OCI-LY3 (cell line): ENCODE results near the gene PNPLA8.
A peak's percentile ranks its signal among the peaks of the same experiment; 100 is the strongest.

ENCODE experiments used
- H2AFZ ChIP-seq: fragments of 200-600, 300-600 bp; shearing (Covaris generic); 2 replicates; pipeline ENCODE4 v1.6.0; 2014; ENCODE audit warnings: antibody characterized with exemption, low read depth, low read length
- H3K27ac ChIP-seq: fragments of 200-600, 300-600 bp; sonication (generic); 2 replicates; pipeline ENCODE4 v1.5.1; 2014; ENCODE audit warnings: mild to moderate bottlenecking, low read length, moderate library complexity, mixed read lengths
- H3K27me3 ChIP-seq: fragments of 200-600, 300-600 bp; sonication (generic); 2 replicates; pipeline ENCODE4 v1.6.1; 2014; ENCODE audit warnings: low read depth, low read length, mixed read lengths
- H3K36me3 ChIP-seq: fragments of 200-600, 300-600 bp; sonication (generic); replicated peaks from 2 replicates; pipeline ENCODE3; 2014; ENCODE audit warnings: low read depth, low read length, mixed read lengths
- H3K4me1 ChIP-seq: fragments of 300-600, 200-600 bp; sonication (generic); 2 replicates; pipeline ENCODE4 v1.6.1; 2014; ENCODE audit warnings: low read length, mixed read lengths
- H3K4me2 ChIP-seq: fragments of 200-600, 300-600 bp; sonication (generic); 2 replicates; pipeline ENCODE4 v1.6.1; 2014; ENCODE audit warnings: low read length, mixed read lengths
- H3K4me3 ChIP-seq: fragments of 300-600, 200-600 bp; sonication (generic); 2 replicates; pipeline ENCODE4 v1.5.1; 2014; ENCODE audit warnings: antibody characterized with exemption, mild to moderate bottlenecking, low read length, moderate library complexity
- H3K79me2 ChIP-seq: fragments of 300-600, 200-600 bp; shearing (Covaris generic); 2 replicates; pipeline ENCODE4 v1.6.1; 2014; ENCODE audit warnings: mild to moderate bottlenecking, low read length, mixed read lengths
- H3K9ac ChIP-seq: fragments of 300-600, 200-600 bp; shearing (Covaris generic); 2 replicates; pipeline ENCODE4 v1.6.0; 2014; ENCODE audit warnings: mild to moderate bottlenecking, low read length, moderate library complexity
- H3K9me3 ChIP-seq: fragments of 200-600, 300-600 bp; shearing (Covaris generic); 2 replicates; pipeline ENCODE4 v1.6.1; 2014; ENCODE audit warnings: low read length, mixed read lengths; ENCODE audit not compliant: insufficient read depth
- H4K20me1 ChIP-seq: fragments of 200-600, 300-600 bp; sonication (generic); 2 replicates; pipeline ENCODE4 v1.6.1; 2016; ENCODE audit warnings: low read length, mixed read lengths; ENCODE audit not compliant: insufficient read depth
- CTCF ChIP-seq: fragments of 200-600, 300-600 bp; sonication (generic); IDR thresholded peaks from 2 replicates; pipeline ENCODE4 v1.5.1; 2014; ENCODE audit warnings: antibody characterized with exemption, low read length, low read depth
- EZH2phosphoT487 ChIP-seq: fragments of 200-600 bp; shearing (Covaris generic); IDR thresholded peaks from 2 replicates; pipeline ENCODE4 v1.6.1; 2018; ENCODE audit warnings: antibody characterized with exemption, mixed run types, low read depth

PNPLA8 gene

GRCh38 chr7:108484137-108484536, 41.8 kb downstream of the PNPLA8 start:
- Histone ChIP-seq H3K4me2 (no peak overlapping the region), H4K20me1 (no peaks in the 10 kb centered on the region), H3K27ac (no peak overlapping the region), H3K36me3 (no peaks in the 10 kb centered on the region), H3K9me3 (no peaks in the 10 kb centered on the region), H3K79me2 (no peaks in the 10 kb centered on the region), H2AFZ (no peak overlapping the region), H3K4me1 (peaks cover 11% of the 10 kb centered on the region), H3K9ac (no peak overlapping the region), H3K27me3 (no peaks in the 10 kb centered on the region), H3K4me3 (no peak overlapping the region)
- TF ChIP-seq CTCF: no peak
- TF ChIP-seq EZH2phosphoT487: no peak

- Histone ChIP-seq H3K9ac (no peak overlapping the region), H3K79me2 (no peaks in the 10 kb centered on the region), H3K27ac (no peak overlapping the region), H3K9me3 (no peaks in the 10 kb centered on the region), H2AFZ (no peak overlapping the region), H3K4me3 (no peak overlapping the region), H3K4me1 (peaks cover 19% of the 10 kb centered on the region), H3K4me2 (no peak overlapping the region), H4K20me1 (no peaks in the 10 kb centered on the region), H3K27me3 (no peaks in the 10 kb centered on the region), H3K36me3 (peaks cover 4% of the 10 kb centered on the region)
- TF ChIP-seq EZH2phosphoT487 (no peak), CTCF (no peak)
Observed at GRCh38 chr7:108480311-108480710, 45.6 kb downstream of the PNPLA8 start.

GRCh38 chr7:108479751-108480150, 46.2 kb downstream of the PNPLA8 start:
- H3K4me2 ChIP-seq: peak overlapping the region; percentile 64
- H3K4me1 ChIP-seq: peaks cover 19% of the 10 kb centered on the region
- H3K27ac ChIP-seq: no peak overlapping the region
- TF ChIP-seq EZH2phosphoT487: no peak
- no peak for TF ChIP-seq CTCF
- no peaks in the 10 kb centered on the region for H4K20me1 ChIP-seq
- H3K79me2 ChIP-seq: no peaks in the 10 kb centered on the region
- H3K9ac ChIP-seq: no peak overlapping the region; the same call in 1 of the 2 replicates
- H3K36me3 ChIP-seq: peaks cover 4% of the 10 kb centered on the region
- no peak overlapping the region for H2AFZ ChIP-seq
- H3K27me3 ChIP-seq: no peaks in the 10 kb centered on the region
- H3K4me3 ChIP-seq: peak overlapping the region; percentile 39
- H3K9me3 ChIP-seq: no peaks in the 10 kb centered on the region

- Histone ChIP-seq H3K36me3 (peaks cover 4% of the 10 kb centered on the region), H3K9me3 (no peaks in the 10 kb centered on the region), H3K9ac (no peak overlapping the region; the same call in 1 of the 2 replicates), H3K27ac (no peak overlapping the region), H3K4me3 (peak overlapping the region; percentile 39), H3K79me2 (no peaks in the 10 kb centered on the region), H3K4me2 (peak overlapping the region; percentile 64), H4K20me1 (no peaks in the 10 kb centered on the region), H2AFZ (no peak overlapping the region), H3K27me3 (no peaks in the 10 kb centered on the region), H3K4me1 (peaks cover 19% of the 10 kb centered on the region)
- no peak for TF ChIP-seq EZH2phosphoT487
- TF ChIP-seq CTCF: no peak
Observed at GRCh38 chr7:108479118-108479517, 46.8 kb downstream of the PNPLA8 start.
